DOHH2 (cell line): Measurements from ENCODE around the gene P2RY13.

ENCODE experiments used
- EZH2phosphoT487 ChIP-seq: fragments of 200-600 bp; sonication (generic); IDR thresholded peaks from 2 replicates; pipeline ENCODE4 v1.6.1; 2017; ENCODE audit warnings: borderline replicate concordance, mild to moderate bottlenecking, antibody characterized with exemption, low read length, moderate library complexity, mixed read lengths
- TF ChIP-seq, protein P1 (sequence below): fragments of 200-600 bp; sonication (generic); IDR thresholded peaks from one replicate; pipeline ENCODE4 v1.5.1; 2014; ENCODE audit warnings: antibody characterized with exemption, mild to moderate bottlenecking, low read depth, low read length; ENCODE audit not compliant: poor library complexity, severe bottlenecking

DNA sequence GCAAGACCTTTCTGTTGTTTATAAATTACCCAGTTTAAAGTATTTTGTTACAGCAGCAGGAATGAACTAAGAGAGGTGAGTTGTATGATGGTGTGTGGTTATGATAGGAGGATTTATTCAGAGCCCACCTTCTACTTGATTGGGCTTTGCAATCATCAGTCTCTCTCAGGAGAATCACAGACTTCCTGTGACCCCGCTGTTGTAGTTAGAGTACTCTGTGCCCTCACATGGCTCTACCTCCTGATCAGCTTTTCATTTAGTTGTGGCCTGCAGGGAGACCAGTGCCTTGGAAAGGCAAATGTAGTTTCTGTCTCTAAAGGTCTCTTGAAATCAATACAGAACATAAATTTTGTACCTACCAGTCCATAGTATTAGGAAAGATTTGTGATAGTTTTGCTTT is 43.4 kb downstream of the P2RY13 start:
- TF ChIP-seq EZH2phosphoT487: no peak
- TF ChIP-seq, protein P1, sequence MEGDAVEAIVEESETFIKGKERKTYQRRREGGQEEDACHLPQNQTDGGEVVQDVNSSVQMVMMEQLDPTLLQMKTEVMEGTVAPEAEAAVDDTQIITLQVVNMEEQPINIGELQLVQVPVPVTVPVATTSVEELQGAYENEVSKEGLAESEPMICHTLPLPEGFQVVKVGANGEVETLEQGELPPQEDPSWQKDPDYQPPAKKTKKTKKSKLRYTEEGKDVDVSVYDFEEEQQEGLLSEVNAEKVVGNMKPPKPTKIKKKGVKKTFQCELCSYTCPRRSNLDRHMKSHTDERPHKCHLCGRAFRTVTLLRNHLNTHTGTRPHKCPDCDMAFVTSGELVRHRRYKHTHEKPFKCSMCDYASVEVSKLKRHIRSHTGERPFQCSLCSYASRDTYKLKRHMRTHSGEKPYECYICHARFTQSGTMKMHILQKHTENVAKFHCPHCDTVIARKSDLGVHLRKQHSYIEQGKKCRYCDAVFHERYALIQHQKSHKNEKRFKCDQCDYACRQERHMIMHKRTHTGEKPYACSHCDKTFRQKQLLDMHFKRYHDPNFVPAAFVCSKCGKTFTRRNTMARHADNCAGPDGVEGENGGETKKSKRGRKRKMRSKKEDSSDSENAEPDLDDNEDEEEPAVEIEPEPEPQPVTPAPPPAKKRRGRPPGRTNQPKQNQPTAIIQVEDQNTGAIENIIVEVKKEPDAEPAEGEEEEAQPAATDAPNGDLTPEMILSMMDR: no peak
